CD4-positive, alpha-beta T cell (primary cell): ENCODE measurements around the gene HPCAL1. TPM values are rescaled to one million over a fixed set of nuclear protein-coding genes. Genes with fewer than 3 reads are reported as not detected.

ENCODE experiments used
- ATAC-seq: fragments of 200-7000 bp; cut with Tn5 transposase; one replicate; pipeline ENCODE4 v1.10.0; 2022; ENCODE audit warnings: mild to moderate bottlenecking; ENCODE audit not compliant: poor library complexity
- CTCF ChIA-PET: fragments of 350-600 bp; sonication (Branson Sonifier 250); formaldehyde crosslinking; loops from one replicate; lab custom pipeline; 2021; ENCODE audit warnings: antibody characterized with exemption, inconsistent platforms; lab: Charles Lee
- POLR2A ChIA-PET: fragments of 350-600 bp; sonication (Branson Sonifier 250); formaldehyde crosslinking; loops from one replicate; lab custom pipeline; 2021; ENCODE audit warnings: antibody characterized with exemption, inconsistent platforms; lab: Charles Lee
- DNase-seq, 14 experiments: peaks; one replicate each; pipeline ENCODE4 v3.0.0-alpha.2; 2013 to 2020; ENCODE audit warnings: mixed read lengths in 2 of 14
- H3K27ac ChIP-seq, 2 donors: one replicate each; pipeline versions ENCODE4 v1.5.1 to v1.7.0; 2013; ENCODE audit warnings: low read length in 2 of 2, low read depth in 1 of 2, mild to moderate bottlenecking in 1 of 2
- H3K27me3 ChIP-seq, 2 experiments: 1 replicate in 1 of 2; 2 replicates in 1 of 2; pipeline versions ENCODE4 v1.6.1 to v1.7.0; 2013; ENCODE audit warnings: low read length in 2 of 2, control low read depth in 1 of 2, mild to moderate bottlenecking in 1 of 2, moderate library complexity in 1 of 2; ENCODE audit not compliant: insufficient read depth in 2 of 2, control insufficient read depth in 1 of 2
- H3K36me3 ChIP-seq: one replicate; pipeline ENCODE4 v1.6.1; 2013; ENCODE audit warnings: low read length, control low read depth; ENCODE audit not compliant: insufficient read depth
- H3K4me1 ChIP-seq: one replicate; pipeline ENCODE4 v1.6.1; 2013; ENCODE audit warnings: low read length, control low read depth; ENCODE audit not compliant: insufficient read depth
- H3K4me3 ChIP-seq: one replicate; pipeline ENCODE4 v1.5.1; 2013; ENCODE audit warnings: mild to moderate bottlenecking, low read length, moderate library complexity
- H3K9me3 ChIP-seq, 2 experiments: 1 replicate in 1 of 2; 2 replicates in 1 of 2; pipeline versions ENCODE4 v1.6.1 to v1.7.0; 2013; ENCODE audit warnings: low read length in 2 of 2, mild to moderate bottlenecking in 2 of 2, control low read depth in 1 of 2, moderate library complexity in 1 of 2; ENCODE audit not compliant: control insufficient read depth in 1 of 2, insufficient read depth in 1 of 2
- H3K27ac Mint-ChIP-seq: one replicate; pipeline ENCODE4 v1.8.0; 2020; ENCODE audit warnings: mixed read lengths
- H3K27me3 Mint-ChIP-seq: one replicate; pipeline ENCODE4 v1.8.0; 2021; ENCODE audit warnings: mixed read lengths
- H3K36me3 Mint-ChIP-seq: one replicate; pipeline ENCODE4 v1.8.0; 2021; ENCODE audit warnings: low read depth, mixed read lengths
- H3K4me1 Mint-ChIP-seq: one replicate; pipeline ENCODE4 v1.8.0; 2021; ENCODE audit warnings: low read depth, mixed read lengths
- H3K4me3 Mint-ChIP-seq: one replicate; pipeline ENCODE4 v1.8.0; 2020; ENCODE audit warnings: mild to moderate bottlenecking, mixed read lengths
- H3K9me3 Mint-ChIP-seq: one replicate; pipeline ENCODE4 v1.8.0; 2020; ENCODE audit warnings: mixed read lengths
- CTCF ChIP-seq: fragments of 200-600 bp; IDR thresholded peaks from one replicate; pipeline ENCODE4 v1.8.0; 2022; ENCODE audit warnings: antibody characterized with exemption, mild to moderate bottlenecking
- intact Hi-C, 2 experiments: fragments of 100-400 bp; cut with DNase I in 1 of 2; cut with micrococcal nuclease in 1 of 2; formaldehyde crosslinking; loops; one replicate each; pipeline versions ENCODE4 v1.15.1 to v1.9.0; 2023 to 2025; cut with DNase I, micrococcal nuclease
- total RNA-seq, 174 experiments: library from RNA in 2 of 174; stranded (reverse) in 2 of 174; gene quantifications; one replicate each; pipeline ENCODE4 v1.2.3 and lab custom pipeline; 2021 to 2026

Gene HPCAL1
- total RNA-seq, 2 experiments from 2014 or later = 24.9 to 27.9 TPM

- no peaks in the 10 kb centered on the region for H3K9me3 Mint-ChIP-seq
- ChIA-PET POLR2A (no interaction called here), CTCF (no interaction called here)
- no peak for TF ChIP-seq CTCF
- H3K27ac Mint-ChIP-seq = no peak overlapping the region
- H3K36me3 Mint-ChIP-seq = no peaks in the 10 kb centered on the region
- ATAC-seq (no peak), DNase-seq (no peak)
- no peaks in the 10 kb centered on the region for H3K27me3 Mint-ChIP-seq
- Histone ChIP-seq H3K27me3 (no peaks in the 10 kb centered on the region), H3K4me1 (peaks cover 24% of the 10 kb centered on the region), H3K9me3 (no peaks in the 10 kb centered on the region), H3K36me3 (no peaks in the 10 kb centered on the region), H3K4me3 (no peak overlapping the region), H3K27ac (no peak overlapping the region)
- intact Hi-C loops = no loop called here
- peaks cover 6% of the 10 kb centered on the region for H3K4me1 Mint-ChIP-seq
- H3K4me3 Mint-ChIP-seq = no peak overlapping the region
Measured at GRCh38 chr2:10281891-10282290, 20.8 kb upstream of the HPCAL1 start.

GRCh38 chr2:10282611-10283105, 20.0 kb upstream of the HPCAL1 start:
- no peak for DNase-seq
- H3K27me3 Mint-ChIP-seq = no peaks in the 10 kb centered on the region
- H3K27ac ChIP-seq = no peak overlapping the region
- POLR2A ChIA-PET = no interaction called here
- no peak for TF ChIP-seq CTCF
- H3K36me3 ChIP-seq = no peaks in the 10 kb centered on the region
- H3K27ac Mint-ChIP-seq = no peak overlapping the region
- peaks cover 20% of the 10 kb centered on the region for H3K4me1 ChIP-seq
- H3K27me3 ChIP-seq = no peaks in the 10 kb centered on the region
- H3K4me3 ChIP-seq = no peak overlapping the region
- H3K9me3 Mint-ChIP-seq = no peaks in the 10 kb centered on the region
- intact Hi-C loops = no loop called here
- H3K4me1 Mint-ChIP-seq = peaks cover 6% of the 10 kb centered on the region
- H3K4me3 Mint-ChIP-seq = no peak overlapping the region
- H3K9me3 ChIP-seq = no peaks in the 10 kb centered on the region
- ATAC-seq = no peak
- no peaks in the 10 kb centered on the region for H3K36me3 Mint-ChIP-seq
- CTCF ChIA-PET = no interaction called here

GRCh38 chr2:10283106-10284062, 19.3 kb upstream of the HPCAL1 start:
- H3K27me3 Mint-ChIP-seq = no peaks in the 10 kb centered on the region
- H3K36me3 Mint-ChIP-seq = no peaks in the 10 kb centered on the region
- Histone ChIP-seq H3K9me3 (no peaks in the 10 kb centered on the region), H3K4me3 (no peak overlapping the region), H3K27ac (no peak overlapping the region), H3K4me1 (peaks cover 13% of the 10 kb centered on the region), H3K36me3 (no peaks in the 10 kb centered on the region), H3K27me3 (no peaks in the 10 kb centered on the region)
- ATAC-seq (no peak), DNase-seq (peak in 3 of 14 experiments; percentile 44 to 67 (median 59))
- no peak for TF ChIP-seq CTCF
- ChIA-PET POLR2A (no interaction called here), CTCF (no interaction called here)
- H3K9me3 Mint-ChIP-seq = no peaks in the 10 kb centered on the region
- H3K4me3 Mint-ChIP-seq = no peak overlapping the region
- peaks cover 3% of the 10 kb centered on the region for H3K4me1 Mint-ChIP-seq
- intact Hi-C loops = no loop called here
- no peak overlapping the region for H3K27ac Mint-ChIP-seq
